Kidney (tissue), 14 donors: Measurements from ENCODE around the gene ISM1. TPM values are rescaled to one million over a fixed set of nuclear protein-coding genes. Genes with fewer than 3 reads are reported as not detected.

Source experiments
- DNase-seq, 5 donors: peaks; one replicate each; pipeline ENCODE4 v3.0.0-alpha.2; 2013 to 2020
- FAIRE-seq: peaks from 2 replicates; lab custom pipeline; 2012; peaks lifted over from hg19 to GRCh38; lab: Jason Lieb, UNC
- H3K27ac ChIP-seq, 2 donors: one replicate each; pipeline ENCODE4 v1.7.0; 2013; ENCODE audit warnings: low read depth in 2 of 2, low read length in 2 of 2, inconsistent platforms in 1 of 2
- H3K27me3 ChIP-seq: one replicate; pipeline ENCODE4 v1.7.1; 2013; ENCODE audit warnings: low read length, inconsistent platforms; ENCODE audit not compliant: control insufficient read depth, insufficient read depth
- H3K36me3 ChIP-seq, 3 donors: one replicate each; pipeline versions ENCODE4 v1.7.0 to v1.7.1; 2013; ENCODE audit warnings: low read length in 3 of 3, control low read depth in 1 of 3, inconsistent platforms in 1 of 3; ENCODE audit not compliant: insufficient read depth in 3 of 3, control insufficient read depth in 2 of 3
- H3K4me1 ChIP-seq, 3 donors: one replicate each; pipeline versions ENCODE4 v1.7.0 to v1.7.1; 2013; ENCODE audit warnings: low read length in 3 of 3, inconsistent platforms in 1 of 3, low read depth in 1 of 3; ENCODE audit not compliant: control insufficient read depth in 2 of 3, insufficient read depth in 2 of 3
- H3K4me3 ChIP-seq, 3 donors: one replicate each; pipeline versions ENCODE4 v1.7.0 to v1.8.1; 2013; ENCODE audit warnings: low read length in 3 of 3, control low read depth in 1 of 3, inconsistent platforms in 1 of 3
- H3K9ac ChIP-seq, 3 donors: one replicate each; pipeline versions ENCODE4 v1.7.0 to v1.7.1; 2013; ENCODE audit warnings: low read length in 3 of 3, control low read depth in 1 of 3, inconsistent platforms in 1 of 3
- H3K9me3 ChIP-seq, 3 donors: one replicate each; pipeline versions ENCODE4 v1.7.0 to v1.7.1; 2013; ENCODE audit warnings: low read length in 3 of 3, control low read depth in 1 of 3, inconsistent platforms in 1 of 3; ENCODE audit not compliant: control insufficient read depth in 2 of 3, insufficient read depth in 1 of 3
- CTCF ChIP-seq: IDR thresholded peaks from 3 replicates; pipeline ENCODE4 v1.5.1; 2012; ENCODE audit warnings: mild to moderate bottlenecking, moderate library complexity, borderline replicate concordance; ENCODE audit not compliant: insufficient read depth; ENCODE audit errors: extremely low read depth
- intact Hi-C: fragments of 100-400 bp; cut with DNase I; formaldehyde crosslinking; loops from one replicate; pipeline ENCODE4 v1.11.1; 2022
- polyA plus RNA-seq: library from polyadenylated mRNA; stranded (reverse); fragments of 350-450 nt; fragmentation: Illumina TruSeq; extraction: RNeasy Lipid Tissue Mini Kit (QIAGEN cat#74804); gene quantifications from one replicate; pipeline ENCODE4 v1.2.3, GENCODE V29; 2014; ENCODE audit warnings: low read depth, low replicate concordance; ENCODE audit not compliant: insufficient read depth
- total RNA-seq: library from RNA; stranded (reverse); fragmentation: NEBNext Ultra II Directional; extraction: Animal tissue kit (Norgen Biotek cat#: 25700); gene quantifications from one replicate; pipeline ENCODE4 v1.2.1, GENCODE V29; 2021
- donor health status: control.
- donor health status: control.
- donor health status: control.
- donor health status: control.
- donor health status: control.
- donor health status: DM: yes; HTN: yes; CAD: no.
- donor health status: Normal renal cell carcinoma (clear cell type).

Gene ISM1
- total and polyA plus RNA-seq, 2 donors from 2014 or later: 2.0 to 2.6 TPM

GRCh38 chr20:13221673-13222318, 722 bp downstream of the ISM1 start:
- peak overlapping the region; percentile 21 to 49 (median 32) for H3K4me3 ChIP-seq
- H3K4me1 ChIP-seq: peaks cover 0 to 13% (median 0%) of the 10 kb centered on the region in 3 donors
- FAIRE-seq: no peak
- no peak for TF ChIP-seq CTCF
- H3K27ac ChIP-seq: no peak overlapping the region
- H3K27me3 ChIP-seq: peaks cover 20% of the 10 kb centered on the region
- H3K36me3 ChIP-seq: no peaks in the 10 kb centered on the region
- DNase-seq: peak; percentile 75 to 88 (median 78)
- no peak overlapping the region for H3K9ac ChIP-seq
- H3K9me3 ChIP-seq: peaks cover 0 to 7% (median 0%) of the 10 kb centered on the region in 3 donors
- intact Hi-C loops: no loop called here

- intact Hi-C loops: no loop called here
- TF ChIP-seq CTCF: no peak
- Histone ChIP-seq H3K4me1 (peaks cover 0 to 13% (median 0%) of the 10 kb centered on the region in 3 donors), H3K27ac (no peak overlapping the region), H3K9ac (no peak overlapping the region), H3K36me3 (no peaks in the 10 kb centered on the region), H3K4me3 (peak overlapping the region in 2 of 3 donors; percentile 21 to 49), H3K27me3 (peaks cover 20% of the 10 kb centered on the region), H3K9me3 (peaks cover 0 to 7% (median 0%) of the 10 kb centered on the region in 3 donors)
- FAIRE-seq (no peak), DNase-seq (peak in 1 of 5 donors; percentile 47)
Measured at GRCh38 chr20:13222319-13222716, 1.2 kb downstream of the ISM1 start.

GRCh38 chr20:13223736-13224520, 2.9 kb downstream of the ISM1 start:
- FAIRE-seq (no peak), DNase-seq (peak in 2 of 5 donors; percentile 28 to 36)
- no peak overlapping the region for H3K9ac ChIP-seq
- H3K4me1 ChIP-seq: peaks cover 0 to 13% (median 0%) of the 10 kb centered on the region in 3 donors
- TF ChIP-seq CTCF: no peak
- H3K4me3 ChIP-seq: no peak overlapping the region
- H3K36me3 ChIP-seq: no peaks in the 10 kb centered on the region
- peaks cover 0 to 7% (median 0%) of the 10 kb centered on the region in 3 donors for H3K9me3 ChIP-seq
- peaks cover 12% of the 10 kb centered on the region for H3K27me3 ChIP-seq
- H3K27ac ChIP-seq: no peak overlapping the region
- intact Hi-C loops: no loop called here
